Upper lobe of right lung (tissue), 1 donor: ENCODE measurements around the gene BMAL1. TPM values are rescaled to one million over a fixed set of nuclear protein-coding genes. Genes with fewer than 3 reads are reported as not detected.

Experiments used
- ATAC-seq: fragments of 200-7000 bp; cut with Tn5 transposase; one replicate; pipeline ENCODE4 v1.9.1; 2020; ENCODE audit warnings: mild to moderate bottlenecking, moderate library complexity
- DNase-seq: peaks from one replicate; pipeline ENCODE4 v3.0.0-alpha.2; 2020
- H3K27ac ChIP-seq: fragments of 200-600 bp; one replicate; pipeline ENCODE4 v1.8.0; 2022
- H3K27me3 ChIP-seq: fragments of 200-600 bp; one replicate; pipeline ENCODE4 v1.8.0; 2022; ENCODE audit warnings: mild to moderate bottlenecking
- H3K36me3 ChIP-seq: fragments of 200-600 bp; one replicate; pipeline ENCODE4 v1.8.0; 2022
- H3K4me1 ChIP-seq: fragments of 200-600 bp; one replicate; pipeline ENCODE4 v1.8.0; 2022
- H3K4me3 ChIP-seq: fragments of 200-600 bp; one replicate; pipeline ENCODE4 v1.8.0; 2022; ENCODE audit warnings: mild to moderate bottlenecking
- H3K9me3 ChIP-seq: fragments of 200-600 bp; one replicate; pipeline ENCODE4 v1.8.0; 2022
- intact Hi-C: fragments of 100-400 bp; cut with DNase I; formaldehyde crosslinking; loops from one replicate; pipeline ENCODE4 v1.11.0; 2022
- total RNA-seq: library from RNA; stranded (reverse); fragmentation: NEBNext Ultra II Directional; extraction: Animal tissue kit (Norgen Biotek cat#: 25700); gene quantifications from one replicate; pipeline ENCODE4 v1.2.1, GENCODE V29; 2021
- TF ChIP-seq, protein P1 (sequence below): fragments of 200-600 bp; IDR thresholded peaks from one replicate; pipeline ENCODE4 v1.8.0; 2022; ENCODE audit warnings: antibody characterized with exemption
- donor health status: DM: no; HTN: yes; CAD: no; lungs with severe emphysema.

BMAL1 gene
- total RNA-seq, 1 donor from 2014 or later: 18.8 TPM

DNA sequence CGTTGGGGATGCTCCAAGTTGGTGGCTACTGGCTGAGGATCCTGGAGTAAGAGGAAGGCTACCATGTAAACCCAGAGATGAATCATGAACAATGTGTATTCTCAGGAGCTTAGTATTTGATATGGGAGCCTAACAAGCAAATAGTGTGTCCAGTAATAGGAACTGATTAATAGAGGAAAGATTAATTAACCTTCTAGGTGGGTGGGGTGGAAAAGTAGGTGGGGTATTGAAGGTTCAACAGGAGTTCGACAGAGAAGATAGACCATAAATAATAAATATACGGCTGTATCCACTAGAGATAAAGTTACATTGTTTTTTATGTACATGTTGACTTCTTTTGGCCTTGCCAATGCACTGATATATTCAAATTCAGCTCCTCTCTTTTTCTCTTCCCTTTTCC lies 43.1 kb downstream of the BMAL1 start:
- peaks cover 3% of the 10 kb centered on the region for H3K36me3 ChIP-seq
- intact Hi-C loops: no loop called here
- TF ChIP-seq, protein P1, sequence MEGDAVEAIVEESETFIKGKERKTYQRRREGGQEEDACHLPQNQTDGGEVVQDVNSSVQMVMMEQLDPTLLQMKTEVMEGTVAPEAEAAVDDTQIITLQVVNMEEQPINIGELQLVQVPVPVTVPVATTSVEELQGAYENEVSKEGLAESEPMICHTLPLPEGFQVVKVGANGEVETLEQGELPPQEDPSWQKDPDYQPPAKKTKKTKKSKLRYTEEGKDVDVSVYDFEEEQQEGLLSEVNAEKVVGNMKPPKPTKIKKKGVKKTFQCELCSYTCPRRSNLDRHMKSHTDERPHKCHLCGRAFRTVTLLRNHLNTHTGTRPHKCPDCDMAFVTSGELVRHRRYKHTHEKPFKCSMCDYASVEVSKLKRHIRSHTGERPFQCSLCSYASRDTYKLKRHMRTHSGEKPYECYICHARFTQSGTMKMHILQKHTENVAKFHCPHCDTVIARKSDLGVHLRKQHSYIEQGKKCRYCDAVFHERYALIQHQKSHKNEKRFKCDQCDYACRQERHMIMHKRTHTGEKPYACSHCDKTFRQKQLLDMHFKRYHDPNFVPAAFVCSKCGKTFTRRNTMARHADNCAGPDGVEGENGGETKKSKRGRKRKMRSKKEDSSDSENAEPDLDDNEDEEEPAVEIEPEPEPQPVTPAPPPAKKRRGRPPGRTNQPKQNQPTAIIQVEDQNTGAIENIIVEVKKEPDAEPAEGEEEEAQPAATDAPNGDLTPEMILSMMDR: no peak

GRCh38 chr11:13321431-13321830 lies 43.8 kb downstream of the BMAL1 start:
- H3K27me3 ChIP-seq: no peaks in the 10 kb centered on the region
- DNase-seq: no peak
- no peak for ATAC-seq
- no peak overlapping the region for H3K27ac ChIP-seq
- no peak overlapping the region for H3K4me3 ChIP-seq
- intact Hi-C loops: no loop called here
- no peaks in the 10 kb centered on the region for H3K9me3 ChIP-seq
- H3K36me3 ChIP-seq: peaks cover 3% of the 10 kb centered on the region
- H3K4me1 ChIP-seq: peaks cover 34% of the 10 kb centered on the region
- TF ChIP-seq, protein P1: no peak

More for the DNA sequence above, 43.1 kb downstream of the BMAL1 start:
- DNase-seq (no peak), ATAC-seq (no peak)
- H3K27ac ChIP-seq: no peak overlapping the region
- no peaks in the 10 kb centered on the region for H3K9me3 ChIP-seq
- H3K27me3 ChIP-seq: no peaks in the 10 kb centered on the region
- peaks cover 42% of the 10 kb centered on the region for H3K4me1 ChIP-seq
- no peak overlapping the region for H3K4me3 ChIP-seq

DNA sequence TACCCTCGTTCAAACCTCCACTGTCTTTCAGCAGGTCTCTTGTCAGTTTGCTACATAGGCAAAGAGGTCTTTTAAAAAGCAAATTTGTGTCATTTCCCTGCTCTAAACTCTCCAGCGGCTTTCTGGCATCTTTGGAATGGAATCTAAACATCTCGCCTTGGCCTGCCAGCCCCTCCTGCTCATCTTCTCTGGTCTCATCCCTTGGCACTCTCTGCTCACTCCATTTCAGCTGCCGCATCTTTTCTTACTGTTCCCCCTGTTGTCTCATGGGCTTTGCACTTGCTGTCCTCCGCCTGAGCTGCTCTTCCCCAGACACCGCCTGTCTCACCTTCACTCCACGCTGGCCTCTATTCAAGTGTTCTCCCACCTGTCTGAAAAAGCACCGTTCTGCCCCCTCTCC lies 46.6 kb downstream of the BMAL1 start:
- Histone ChIP-seq H3K27me3 (no peaks in the 10 kb centered on the region), H3K9me3 (no peaks in the 10 kb centered on the region), H3K4me3 (no peak overlapping the region), H3K36me3 (peaks cover 3% of the 10 kb centered on the region), H3K27ac (no peak overlapping the region), H3K4me1 (peaks cover 7% of the 10 kb centered on the region)
- ATAC-seq: no peak
- intact Hi-C loops: no loop called here
- no peak for DNase-seq
- TF ChIP-seq, protein P1: no peak

- no peak for DNase-seq
- TF ChIP-seq, protein P1: no peak
- Histone ChIP-seq H3K4me3 (no peak overlapping the region), H3K27ac (no peak overlapping the region), H3K9me3 (no peaks in the 10 kb centered on the region), H3K4me1 (peaks cover 5% of the 10 kb centered on the region), H3K27me3 (no peaks in the 10 kb centered on the region), H3K36me3 (peaks cover 3% of the 10 kb centered on the region)
- intact Hi-C loops: no loop called here
- no peak for ATAC-seq
These were observed 47.1 kb downstream of the BMAL1 start for GRCh38 chr11:13324709-13325108.

- peaks cover 31% of the 10 kb centered on the region for H3K4me1 ChIP-seq
- TF ChIP-seq, protein P1: no peak
- DNase-seq (no peak), ATAC-seq (no peak)
- intact Hi-C loops: no loop called here
- H3K9me3 ChIP-seq: no peaks in the 10 kb centered on the region
- no peak overlapping the region for H3K27ac ChIP-seq
- H3K27me3 ChIP-seq: no peaks in the 10 kb centered on the region
- no peaks in the 10 kb centered on the region for H3K36me3 ChIP-seq
- H3K4me3 ChIP-seq: no peak overlapping the region
These were observed 49.8 kb downstream of the BMAL1 start for GRCh38 chr11:13327421-13327820.

GRCh38 chr11:13328286-13328685 lies 50.7 kb downstream of the BMAL1 start:
- Histone ChIP-seq H3K27ac (no peak overlapping the region), H3K9me3 (no peaks in the 10 kb centered on the region), H3K36me3 (no peaks in the 10 kb centered on the region), H3K4me3 (no peak overlapping the region), H3K4me1 (peaks cover 40% of the 10 kb centered on the region), H3K27me3 (no peaks in the 10 kb centered on the region)
- TF ChIP-seq, protein P1: no peak
- intact Hi-C loops: no loop called here
- DNase-seq (no peak), ATAC-seq (no peak)
